Measurements from ENCODE around the gene PIEZO2. TPM values are rescaled to one million over a fixed set of nuclear protein-coding genes. Genes with fewer than 3 reads are reported as not detected.

The PIEZO2 gene
- polyA plus RNA-seq, 1 experiment, result 2.8 TPM

- Histone ChIP-seq H3K4me3 (ENCODE audit: low read depth, low read length) (no peak overlapping the region), H3K27me3 (ENCODE audit: control insufficient read depth, insufficient read depth, low read length) (no peaks in the 10 kb centered on the region), H3K9me3 (ENCODE audit: control insufficient read depth, insufficient read depth, low read length) (no peaks in the 10 kb centered on the region), H3K27ac (ENCODE audit: low read depth, low read length) (no peak overlapping the region)
- DNase-seq (ENCODE audit: low read depth, low spot score), result no peak
- ChIA-PET POLR2A (no interaction called here), CTCF (no interaction called here)
- TF ChIP-seq CTCF (IDR thresholded peaks at IDR 0.05; ENCODE audit: low read depth, low read length), result no peak
These were observed 31.2 kb downstream of the PIEZO2 start for GRCh38 chr18:11118051-11118766.

GRCh38 chr18:11115276-11115675 is 34.1 kb downstream of the PIEZO2 start:
- Histone ChIP-seq H3K27me3 (ENCODE audit: control insufficient read depth, insufficient read depth, low read length) (no peaks in the 10 kb centered on the region), H3K4me3 (ENCODE audit: low read depth, low read length) (no peak overlapping the region), H3K27ac (ENCODE audit: low read depth, low read length) (no peak overlapping the region), H3K9me3 (ENCODE audit: control insufficient read depth, insufficient read depth, low read length) (no peaks in the 10 kb centered on the region; the same call in 1 of the 2 replicates)
- peak; percentile 8 for DNase-seq (ENCODE audit: low read depth, low spot score)
- ChIA-PET POLR2A (no interaction called here), CTCF (interaction anchor here (0.8 kb wide), 1 partner anchor 39 kb away, joined by 6 read pairs; no protein-coding TSS in a partner anchor)
- TF ChIP-seq CTCF (IDR thresholded peaks at IDR 0.05; ENCODE audit: low read depth, low read length), result no peak

- Histone ChIP-seq H3K4me3 (ENCODE audit: low read depth, low read length) (no peak overlapping the region), H3K27me3 (ENCODE audit: control insufficient read depth, insufficient read depth, low read length) (no peaks in the 10 kb centered on the region), H3K9me3 (ENCODE audit: control insufficient read depth, insufficient read depth, low read length) (no peaks in the 10 kb centered on the region; the same call in 1 of the 2 replicates), H3K27ac (ENCODE audit: low read depth, low read length) (no peak overlapping the region)
- TF ChIP-seq CTCF (IDR thresholded peaks at IDR 0.05; ENCODE audit: low read depth, low read length), result no peak
- ChIA-PET CTCF (interaction anchor here (1.0 kb wide), 1 partner anchor 74 kb away, joined by 3 read pairs; no protein-coding TSS in a partner anchor), POLR2A (no interaction called here)
- no peak for DNase-seq (ENCODE audit: low read depth, low spot score)
These were observed 34.7 kb downstream of the PIEZO2 start for GRCh38 chr18:11114653-11115052.

GRCh38 chr18:11113937-11114336 is 35.4 kb downstream of the PIEZO2 start:
- H3K27me3 ChIP-seq (ENCODE audit: control insufficient read depth, insufficient read depth, low read length), result no peaks in the 10 kb centered on the region
- ChIA-PET POLR2A (no interaction called here), CTCF (interaction anchor here (0.9 to 1.0 kb wide), 2 partner anchors 73 to 262 kb away, joined by 3 read pairs; no protein-coding TSS in a partner anchor)
- H3K4me3 ChIP-seq (ENCODE audit: low read depth, low read length), result no peak overlapping the region
- no peak for TF ChIP-seq CTCF (IDR thresholded peaks at IDR 0.05; ENCODE audit: low read depth, low read length)
- no peak overlapping the region for H3K27ac ChIP-seq (ENCODE audit: low read depth, low read length)
- DNase-seq (ENCODE audit: low read depth, low spot score), result no peak
- H3K9me3 ChIP-seq (ENCODE audit: control insufficient read depth, insufficient read depth, low read length), result no peaks in the 10 kb centered on the region; the same call in 1 of the 2 replicates

GRCh38 chr18:11113046-11113548 is 36.3 kb downstream of the PIEZO2 start:
- ChIA-PET POLR2A (no interaction called here), CTCF (interaction anchor here (0.9 kb wide), 1 partner anchor 262 kb away, joined by 3 read pairs; no protein-coding TSS in a partner anchor)
- Histone ChIP-seq H3K27ac (ENCODE audit: low read depth, low read length) (no peak overlapping the region), H3K9me3 (ENCODE audit: control insufficient read depth, insufficient read depth, low read length) (no peaks in the 10 kb centered on the region; the same call in 1 of the 2 replicates), H3K4me3 (ENCODE audit: low read depth, low read length) (no peak overlapping the region), H3K27me3 (ENCODE audit: control insufficient read depth, insufficient read depth, low read length) (no peaks in the 10 kb centered on the region)
- TF ChIP-seq CTCF (IDR thresholded peaks at IDR 0.05; ENCODE audit: low read depth, low read length), result no peak
- no peak for DNase-seq (ENCODE audit: low read depth, low spot score)
